GM12875 (cell line): Measurements from ENCODE around the gene RBM24.
"Not testable (repeated sequence)": the region's sequence is repeated elsewhere in the genome, so short reads cannot be mapped to it uniquely, and the experiment has no call there.

ENCODE experiments used
- H3K4me3 ChIP-seq: one replicate; pipeline ENCODE4 v1.5.1; 2011; ENCODE audit warnings: low read depth, low read length, control low read depth
- CTCF ChIP-seq: IDR thresholded peaks from 2 replicates; pipeline ENCODE4 v1.5.1; 2011; ENCODE audit warnings: low read depth, mild to moderate bottlenecking, control low read depth, inconsistent platforms, low read length, moderate library complexity, borderline replicate concordance; ENCODE audit not compliant: insufficient read depth

Gene RBM24

GRCh38 chr6:17299222-17299621, 18.1 kb downstream of the RBM24 start:
- H3K4me3 ChIP-seq, result no peak overlapping the region
- no peak for TF ChIP-seq CTCF

GRCh38 chr6:17299750-17300149, 18.6 kb downstream of the RBM24 start:
- H3K4me3 ChIP-seq, result no peak overlapping the region
- no peak for TF ChIP-seq CTCF

GRCh38 chr6:17300637-17301036, 19.5 kb downstream of the RBM24 start:
- no peak for TF ChIP-seq CTCF
- H3K4me3 ChIP-seq, result no peak overlapping the region

- TF ChIP-seq CTCF, result no peak
- no peak overlapping the region for H3K4me3 ChIP-seq
These were observed 22.3 kb downstream of the RBM24 start for GRCh38 chr6:17303444-17303843.

GRCh38 chr6:17305219-17306001, 24.2 kb downstream of the RBM24 start:
- no peak overlapping the region for H3K4me3 ChIP-seq
- TF ChIP-seq CTCF, result no peak

GRCh38 chr6:17311595-17312311, 30.6 kb downstream of the RBM24 start:
- H3K4me3 ChIP-seq, result no peak overlapping the region
- TF ChIP-seq CTCF, result no peak

GRCh38 chr6:17313238-17313637, 32.1 kb downstream of the RBM24 start:
- not testable (repeated sequence) for H3K4me3 ChIP-seq
